ENCODE measurements around the gene SPHKAP. TPM values are rescaled to one million over a fixed set of nuclear protein-coding genes. Genes with fewer than 3 reads are reported as not detected.

The SPHKAP gene
- total RNA-seq, 1 donor, result not detected

- Histone ChIP-seq H3K27me3 (ENCODE audit: insufficient read depth, low read length) (no peaks in the 10 kb centered on the region), H3K4me3 (ENCODE audit: low read length) (no peak overlapping the region), H3K4me1 (ENCODE audit: insufficient read depth, low read length) (no peaks in the 10 kb centered on the region), H3K9me3 (ENCODE audit: low read depth, low read length) (no peaks in the 10 kb centered on the region)
These were observed 115.2 kb downstream of the SPHKAP start for GRCh38 chr2:228066126-228066798.

- no peaks in the 10 kb centered on the region for H3K9me3 ChIP-seq (ENCODE audit: low read depth, low read length)
- no peak overlapping the region for H3K4me3 ChIP-seq (ENCODE audit: low read length)
- H3K4me1 ChIP-seq (ENCODE audit: insufficient read depth, low read length), result no peaks in the 10 kb centered on the region
- H3K27me3 ChIP-seq (ENCODE audit: insufficient read depth, low read length), result no peaks in the 10 kb centered on the region
These were observed 115.8 kb downstream of the SPHKAP start for GRCh38 chr2:228065686-228066085.

- H3K27me3 ChIP-seq (ENCODE audit: insufficient read depth, low read length), result no peaks in the 10 kb centered on the region
- H3K9me3 ChIP-seq (ENCODE audit: low read depth, low read length), result no peaks in the 10 kb centered on the region
- no peaks in the 10 kb centered on the region for H3K4me1 ChIP-seq (ENCODE audit: insufficient read depth, low read length)
These were observed 116.6 kb downstream of the SPHKAP start for GRCh38 chr2:228064796-228065315.

GRCh38 chr2:228064024-228064423, 117.5 kb downstream of the SPHKAP start:
- Histone ChIP-seq H3K4me3 (ENCODE audit: low read length) (no peak overlapping the region), H3K27me3 (ENCODE audit: insufficient read depth, low read length) (no peaks in the 10 kb centered on the region), H3K4me1 (ENCODE audit: insufficient read depth, low read length) (no peaks in the 10 kb centered on the region), H3K9me3 (ENCODE audit: low read depth, low read length) (no peaks in the 10 kb centered on the region)

More at GRCh38 chr2:228064796-228065315, 116.6 kb downstream of the SPHKAP start:
- no peak overlapping the region for H3K4me3 ChIP-seq (ENCODE audit: low read length)

GRCh38 chr2:228063558-228063957, 117.9 kb downstream of the SPHKAP start:
- Histone ChIP-seq H3K4me3 (ENCODE audit: low read length) (no peak overlapping the region), H3K27me3 (ENCODE audit: insufficient read depth, low read length) (no peaks in the 10 kb centered on the region), H3K4me1 (ENCODE audit: insufficient read depth, low read length) (no peaks in the 10 kb centered on the region), H3K9me3 (ENCODE audit: low read depth, low read length) (no peaks in the 10 kb centered on the region)

- Histone ChIP-seq H3K27me3 (ENCODE audit: insufficient read depth, low read length) (no peaks in the 10 kb centered on the region), H3K4me3 (ENCODE audit: low read length) (no peak overlapping the region), H3K9me3 (ENCODE audit: low read depth, low read length) (no peaks in the 10 kb centered on the region), H3K4me1 (ENCODE audit: insufficient read depth, low read length) (no peaks in the 10 kb centered on the region)
These were observed 121.8 kb downstream of the SPHKAP start for GRCh38 chr2:228059735-228060134.

DNA sequence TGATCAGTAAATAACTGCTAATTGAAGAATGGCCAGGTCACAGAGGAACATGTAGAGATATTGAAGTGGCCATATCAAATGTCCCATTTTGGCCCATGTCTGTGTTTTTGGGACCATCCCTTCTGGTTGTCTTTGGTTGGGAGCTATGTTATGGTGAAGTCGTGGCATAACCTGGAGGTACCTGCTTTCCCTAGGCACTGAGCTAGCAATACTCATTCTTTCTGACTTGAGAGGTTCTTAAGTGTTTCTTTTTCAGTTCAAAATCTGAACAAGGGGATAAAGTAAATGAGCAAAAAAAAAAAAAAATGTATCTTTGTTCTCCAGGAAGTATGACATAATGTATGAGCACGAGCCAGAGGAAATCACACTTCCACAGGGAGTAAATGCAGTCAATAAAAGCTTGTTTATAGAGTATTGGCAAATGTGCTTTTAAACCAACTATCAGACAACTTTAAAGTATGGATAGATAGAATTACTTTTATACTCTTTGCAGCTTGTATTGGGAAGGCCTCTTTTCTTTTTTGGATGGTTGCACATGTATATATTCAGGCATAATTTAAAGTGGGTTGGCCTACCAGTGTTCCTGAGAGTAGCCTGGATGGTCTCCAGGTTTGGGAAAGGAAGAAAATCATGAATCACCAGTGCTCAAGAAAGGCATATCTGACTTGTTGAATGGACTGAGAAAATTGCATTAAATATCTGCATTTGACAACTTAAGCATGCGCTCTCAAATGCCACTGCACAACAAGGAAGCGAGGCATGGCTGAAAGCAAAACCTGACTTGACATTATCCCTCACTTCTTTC, 125.0 kb downstream of the SPHKAP start:
- Histone ChIP-seq H3K9me3 (ENCODE audit: low read depth, low read length) (no peaks in the 10 kb centered on the region), H3K27me3 (ENCODE audit: insufficient read depth, low read length) (no peaks in the 10 kb centered on the region), H3K4me3 (ENCODE audit: low read length) (no peak overlapping the region), H3K4me1 (ENCODE audit: insufficient read depth, low read length) (no peaks in the 10 kb centered on the region)

GRCh38 chr2:228048838-228049490, 132.5 kb downstream of the SPHKAP start:
- no peaks in the 10 kb centered on the region for H3K4me1 ChIP-seq (ENCODE audit: insufficient read depth, low read length)
- H3K9me3 ChIP-seq (ENCODE audit: low read depth, low read length), result no peaks in the 10 kb centered on the region
- no peaks in the 10 kb centered on the region for H3K27me3 ChIP-seq (ENCODE audit: insufficient read depth, low read length)
- no peak overlapping the region for H3K4me3 ChIP-seq (ENCODE audit: low read length)

DNA sequence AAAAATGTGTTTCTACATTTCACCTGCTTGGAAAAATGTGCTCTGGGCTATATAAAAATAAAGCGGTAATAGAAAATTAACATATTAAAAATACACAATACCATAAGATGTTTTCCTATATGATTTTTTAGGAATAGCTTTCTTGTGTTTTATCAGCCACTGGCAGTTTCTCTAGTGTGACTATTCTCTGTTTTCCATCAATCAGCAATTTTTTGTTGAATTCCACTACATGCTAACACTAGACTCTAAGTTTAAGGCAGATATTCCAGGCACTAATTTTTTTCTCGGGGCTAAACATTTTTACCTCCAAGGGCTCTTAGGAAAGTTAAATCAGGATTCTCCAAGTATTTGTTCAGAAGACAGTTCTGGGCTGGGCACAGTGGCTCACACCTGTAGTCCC, 140.5 kb downstream of the SPHKAP start:
- H3K27me3 ChIP-seq (ENCODE audit: insufficient read depth, low read length), result no peaks in the 10 kb centered on the region
- H3K9me3 ChIP-seq (ENCODE audit: low read depth, low read length), result no peaks in the 10 kb centered on the region
- no peak overlapping the region for H3K4me3 ChIP-seq (ENCODE audit: low read length)
- H3K4me1 ChIP-seq (ENCODE audit: insufficient read depth, low read length), result no peaks in the 10 kb centered on the region

- no peaks in the 10 kb centered on the region for H3K9me3 ChIP-seq (ENCODE audit: low read depth, low read length)
- H3K4me3 ChIP-seq (ENCODE audit: low read length), result no peak overlapping the region
- H3K4me1 ChIP-seq (ENCODE audit: insufficient read depth, low read length), result no peaks in the 10 kb centered on the region
- H3K27me3 ChIP-seq (ENCODE audit: insufficient read depth, low read length), result no peaks in the 10 kb centered on the region
These were observed 141.5 kb downstream of the SPHKAP start for GRCh38 chr2:228039752-228040534.

GRCh38 chr2:228038967-228039366, 142.5 kb downstream of the SPHKAP start:
- H3K4me1 ChIP-seq (ENCODE audit: insufficient read depth, low read length), result no peaks in the 10 kb centered on the region
- H3K9me3 ChIP-seq (ENCODE audit: low read depth, low read length), result no peaks in the 10 kb centered on the region
- H3K4me3 ChIP-seq (ENCODE audit: low read length), result no peak overlapping the region
- no peaks in the 10 kb centered on the region for H3K27me3 ChIP-seq (ENCODE audit: insufficient read depth, low read length)

DNA sequence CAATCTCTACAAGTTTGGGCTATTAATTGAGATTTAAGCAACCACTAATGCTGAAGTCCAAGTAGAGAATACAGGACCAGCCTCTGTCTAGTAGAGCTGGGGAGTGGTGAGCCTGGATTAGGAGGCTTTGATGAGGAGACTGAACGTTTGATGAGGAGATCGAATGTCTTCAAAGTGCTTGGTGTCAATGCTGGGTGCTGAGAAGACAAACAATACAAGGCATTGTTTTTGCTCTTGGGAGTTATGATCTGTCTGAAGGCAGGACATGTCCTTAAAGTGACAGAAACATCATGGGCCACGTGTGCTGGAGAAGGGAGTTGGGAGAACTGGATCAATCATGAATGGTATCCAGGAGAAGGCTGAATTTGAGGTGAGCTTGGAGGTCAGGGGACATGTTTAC, 143.6 kb downstream of the SPHKAP start:
- Histone ChIP-seq H3K27me3 (ENCODE audit: insufficient read depth, low read length) (no peaks in the 10 kb centered on the region), H3K4me3 (ENCODE audit: low read length) (no peak overlapping the region), H3K4me1 (ENCODE audit: insufficient read depth, low read length) (no peaks in the 10 kb centered on the region), H3K9me3 (ENCODE audit: low read depth, low read length) (no peaks in the 10 kb centered on the region)

GRCh38 chr2:228023619-228024018, 157.9 kb downstream of the SPHKAP start:
- H3K4me3 ChIP-seq (ENCODE audit: low read length), result no peak overlapping the region
- no peaks in the 10 kb centered on the region for H3K27me3 ChIP-seq (ENCODE audit: insufficient read depth, low read length)
- no peaks in the 10 kb centered on the region for H3K4me1 ChIP-seq (ENCODE audit: insufficient read depth, low read length)
- H3K9me3 ChIP-seq (ENCODE audit: low read depth, low read length), result no peaks in the 10 kb centered on the region

DNA sequence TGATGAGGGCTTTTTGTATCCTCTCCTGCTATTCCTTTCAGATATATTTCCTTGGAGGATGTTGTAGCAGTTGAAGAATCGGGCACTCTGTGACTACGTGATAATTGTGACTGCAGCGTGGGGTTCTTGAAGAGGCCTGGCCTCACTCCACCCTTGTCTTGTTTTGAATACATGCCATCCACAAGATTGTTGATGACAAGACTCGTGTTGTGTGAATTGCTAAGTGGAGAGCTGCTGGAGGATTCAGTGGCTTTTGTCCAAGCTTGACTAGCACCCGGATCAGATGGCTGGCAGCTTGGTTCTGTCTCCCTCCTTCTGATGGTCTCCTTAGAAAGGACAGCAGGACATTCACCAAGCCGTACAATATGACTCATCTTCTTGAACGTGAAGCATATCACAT, 163.2 kb downstream of the SPHKAP start:
- H3K4me3 ChIP-seq (ENCODE audit: low read length), result no peak overlapping the region
- H3K27me3 ChIP-seq (ENCODE audit: insufficient read depth, low read length), result no peaks in the 10 kb centered on the region
- H3K9me3 ChIP-seq (ENCODE audit: low read depth, low read length), result no peaks in the 10 kb centered on the region
- H3K4me1 ChIP-seq (ENCODE audit: insufficient read depth, low read length), result no peaks in the 10 kb centered on the region
